OCI-LY1 (cell line): ENCODE data around the gene AP3B2.

Experiments used
- H2AFZ ChIP-seq: fragments of 200-600 bp; sonication (generic), shearing (Covaris generic); 2 replicates; pipeline ENCODE4 v1.6.0; 2014; ENCODE audit warnings: antibody characterized with exemption, mild to moderate bottlenecking, low read length
- H3F3A ChIP-seq: fragments of 200-600 bp; sonication (generic), shearing (Covaris generic); 2 replicates; pipeline ENCODE4 v1.6.0; 2014; ENCODE audit warnings: mild to moderate bottlenecking, antibody characterized with exemption, low read length, moderate library complexity; ENCODE audit not compliant: insufficient read depth
- H3K27ac ChIP-seq: fragments of 200-600 bp; sonication (generic); 2 replicates; pipeline ENCODE4 v1.5.1; 2014; ENCODE audit warnings: low read length, mixed run types, mild to moderate bottlenecking, low read depth; ENCODE audit not compliant: poor library complexity, severe bottlenecking
- H3K27me3 ChIP-seq: fragments of 200-600 bp; sonication (generic); 2 replicates; pipeline ENCODE4 v1.6.0; 2014; ENCODE audit warnings: antibody characterized with exemption, mild to moderate bottlenecking, low read length, moderate library complexity; ENCODE audit not compliant: insufficient read depth
- H3K36me3 ChIP-seq: fragments of 200-600 bp; sonication (generic); 2 replicates; pipeline ENCODE4 v1.6.1; 2014; ENCODE audit warnings: mild to moderate bottlenecking, antibody characterized with exemption, low read length, moderate library complexity, mixed read lengths; ENCODE audit not compliant: insufficient read depth
- H3K4me1 ChIP-seq: fragments of 200-600 bp; sonication (generic); 2 replicates; pipeline ENCODE4 v1.5.1; 2014; ENCODE audit warnings: mild to moderate bottlenecking, low read length, moderate library complexity; ENCODE audit not compliant: insufficient read depth, severe bottlenecking
- H3K4me2 ChIP-seq: fragments of 200-600 bp; sonication (generic), shearing (Covaris generic); 2 replicates; pipeline ENCODE4 v1.6.1; 2014; ENCODE audit warnings: low read length
- H3K4me3 ChIP-seq: fragments of 200-600 bp; sonication (generic); 2 replicates; pipeline ENCODE4 v1.5.1; 2014; ENCODE audit warnings: low read length, low read depth, mild to moderate bottlenecking, mixed read lengths; ENCODE audit not compliant: poor library complexity, severe bottlenecking
- H3K79me2 ChIP-seq: fragments of 200-600 bp; shearing (Covaris generic); 2 replicates; pipeline ENCODE4 v1.6.1; 2016; ENCODE audit warnings: mixed run types, low read length, mixed read lengths; ENCODE audit not compliant: insufficient read depth
- H3K9ac ChIP-seq: fragments of 200-600 bp; sonication (generic), shearing (Covaris generic); 2 replicates; pipeline ENCODE4 v1.6.1; 2014; ENCODE audit warnings: mild to moderate bottlenecking, low read length, mixed read lengths
- H3K9me2 ChIP-seq: fragments of 200-600 bp; sonication (generic), shearing (Covaris generic); 2 replicates; pipeline ENCODE4 v1.6.1; 2014; ENCODE audit warnings: low read depth, mild to moderate bottlenecking, low read length, mixed read lengths
- H3K9me3 ChIP-seq: fragments of 200-600 bp; shearing (Covaris generic); 2 replicates; pipeline ENCODE4 v1.6.1; 2014; ENCODE audit warnings: low read length, mixed read lengths
- H4K20me1 ChIP-seq: fragments of 200-600 bp; sonication (generic), shearing (Covaris generic); 2 replicates; pipeline ENCODE4 v1.6.0; 2016; ENCODE audit warnings: mild to moderate bottlenecking, low read length; ENCODE audit not compliant: insufficient read depth
- EZH2 ChIP-seq: fragments of 200-600 bp; sonication (generic), shearing (Covaris generic); IDR thresholded peaks from 2 replicates; pipeline ENCODE4 v1.8.0; 2017; ENCODE audit warnings: borderline replicate concordance, mixed run types, mild to moderate bottlenecking, antibody characterized with exemption, low read length, moderate library complexity, mixed read lengths
- TF ChIP-seq, protein P1 (sequence below): fragments of 200-600 bp; sonication (generic), shearing (Covaris generic); IDR thresholded peaks from 2 replicates; pipeline ENCODE4 v1.5.1; 2017; ENCODE audit warnings: mild to moderate bottlenecking, antibody characterized with exemption, low read length, moderate library complexity, mixed read lengths

The AP3B2 gene

DNA sequence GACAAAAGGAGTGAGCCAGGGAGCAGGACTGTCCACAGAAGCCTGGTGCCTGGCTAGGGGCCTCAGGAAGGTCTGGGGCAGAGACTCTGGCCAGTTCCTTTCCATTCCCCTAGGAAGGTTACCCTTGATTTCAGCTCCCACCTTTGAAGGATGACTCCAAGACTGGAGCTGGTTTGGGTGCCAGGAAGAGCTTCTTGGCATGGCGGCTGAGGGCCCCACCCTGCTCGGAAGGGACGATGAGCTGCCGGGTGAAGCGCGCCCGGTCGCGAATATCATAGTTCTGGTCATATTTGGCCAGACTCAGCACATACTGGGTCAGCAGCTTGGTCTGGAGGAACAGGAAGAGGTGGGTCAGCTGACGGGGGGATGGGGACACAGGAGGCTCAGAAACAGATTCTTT is 43.1 kb downstream of the AP3B2 start:
- H3K4me2 ChIP-seq: no peak overlapping the region
- H3K36me3 ChIP-seq: no peaks in the 10 kb centered on the region
- no peaks in the 10 kb centered on the region for H3F3A ChIP-seq
- no peaks in the 10 kb centered on the region for H3K79me2 ChIP-seq
- no peaks in the 10 kb centered on the region for H3K9me3 ChIP-seq
- H3K4me1 ChIP-seq: no peaks in the 10 kb centered on the region
- TF ChIP-seq, protein P1, sequence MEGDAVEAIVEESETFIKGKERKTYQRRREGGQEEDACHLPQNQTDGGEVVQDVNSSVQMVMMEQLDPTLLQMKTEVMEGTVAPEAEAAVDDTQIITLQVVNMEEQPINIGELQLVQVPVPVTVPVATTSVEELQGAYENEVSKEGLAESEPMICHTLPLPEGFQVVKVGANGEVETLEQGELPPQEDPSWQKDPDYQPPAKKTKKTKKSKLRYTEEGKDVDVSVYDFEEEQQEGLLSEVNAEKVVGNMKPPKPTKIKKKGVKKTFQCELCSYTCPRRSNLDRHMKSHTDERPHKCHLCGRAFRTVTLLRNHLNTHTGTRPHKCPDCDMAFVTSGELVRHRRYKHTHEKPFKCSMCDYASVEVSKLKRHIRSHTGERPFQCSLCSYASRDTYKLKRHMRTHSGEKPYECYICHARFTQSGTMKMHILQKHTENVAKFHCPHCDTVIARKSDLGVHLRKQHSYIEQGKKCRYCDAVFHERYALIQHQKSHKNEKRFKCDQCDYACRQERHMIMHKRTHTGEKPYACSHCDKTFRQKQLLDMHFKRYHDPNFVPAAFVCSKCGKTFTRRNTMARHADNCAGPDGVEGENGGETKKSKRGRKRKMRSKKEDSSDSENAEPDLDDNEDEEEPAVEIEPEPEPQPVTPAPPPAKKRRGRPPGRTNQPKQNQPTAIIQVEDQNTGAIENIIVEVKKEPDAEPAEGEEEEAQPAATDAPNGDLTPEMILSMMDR: no peak
- TF ChIP-seq EZH2: no peak
- no peak overlapping the region for H3K9ac ChIP-seq
- no peaks in the 10 kb centered on the region for H4K20me1 ChIP-seq
- H3K27ac ChIP-seq: no peak overlapping the region
- no peak overlapping the region for H3K4me3 ChIP-seq
- no peaks in the 10 kb centered on the region for H3K9me2 ChIP-seq
- no peaks in the 10 kb centered on the region for H3K27me3 ChIP-seq
- H2AFZ ChIP-seq: no peak overlapping the region

- Histone ChIP-seq H3K4me3 (no peak overlapping the region), H3K9me3 (no peaks in the 10 kb centered on the region), H3F3A (no peaks in the 10 kb centered on the region), H3K36me3 (no peaks in the 10 kb centered on the region), H3K27ac (no peak overlapping the region), H3K4me2 (no peak overlapping the region), H2AFZ (no peak overlapping the region), H3K9ac (no peak overlapping the region), H4K20me1 (no peaks in the 10 kb centered on the region), H3K27me3 (no peaks in the 10 kb centered on the region), H3K79me2 (no peaks in the 10 kb centered on the region), H3K4me1 (no peaks in the 10 kb centered on the region), H3K9me2 (no peaks in the 10 kb centered on the region)
- TF ChIP-seq EZH2: no peak
- TF ChIP-seq, protein P1: no peak
These were observed 45.7 kb downstream of the AP3B2 start for GRCh38 chr15:82664021-82664420.

GRCh38 chr15:82663186-82663600 is 46.5 kb downstream of the AP3B2 start:
- Histone ChIP-seq H3K27ac (no peak overlapping the region), H3K36me3 (no peaks in the 10 kb centered on the region)

More at GRCh38 chr15:82663186-82663600, 46.5 kb downstream of the AP3B2 start:
- H2AFZ ChIP-seq: no peak overlapping the region
- no peak overlapping the region for H3K9ac ChIP-seq
- H3K27me3 ChIP-seq: no peaks in the 10 kb centered on the region
- no peak for TF ChIP-seq EZH2
- TF ChIP-seq, protein P1: no peak
- H3K9me2 ChIP-seq: no peaks in the 10 kb centered on the region
- no peak overlapping the region for H3K4me3 ChIP-seq
- H3F3A ChIP-seq: no peaks in the 10 kb centered on the region
- H3K4me2 ChIP-seq: no peak overlapping the region
- H4K20me1 ChIP-seq: no peaks in the 10 kb centered on the region
- H3K9me3 ChIP-seq: no peaks in the 10 kb centered on the region
- H3K79me2 ChIP-seq: no peaks in the 10 kb centered on the region
- H3K4me1 ChIP-seq: no peaks in the 10 kb centered on the region
